Hematopoietic multipotent progenitor cell treated with erythropoietin and hydrocortisone succinate and interleukin-3 and kit ligand, for 17 days (in vitro differentiated cells): Measurements from ENCODE around the gene PIK3R2.
"Not testable (repeated sequence)": the region's sequence is repeated elsewhere in the genome, so short reads cannot be mapped to it uniquely, and the experiment has no call there.

Experiments
- DNase-seq: peaks from one replicate; pipeline ENCODE4 v3.0.0-alpha.2; 2015; ENCODE audit warnings: low spot score

Gene PIK3R2

DNA sequence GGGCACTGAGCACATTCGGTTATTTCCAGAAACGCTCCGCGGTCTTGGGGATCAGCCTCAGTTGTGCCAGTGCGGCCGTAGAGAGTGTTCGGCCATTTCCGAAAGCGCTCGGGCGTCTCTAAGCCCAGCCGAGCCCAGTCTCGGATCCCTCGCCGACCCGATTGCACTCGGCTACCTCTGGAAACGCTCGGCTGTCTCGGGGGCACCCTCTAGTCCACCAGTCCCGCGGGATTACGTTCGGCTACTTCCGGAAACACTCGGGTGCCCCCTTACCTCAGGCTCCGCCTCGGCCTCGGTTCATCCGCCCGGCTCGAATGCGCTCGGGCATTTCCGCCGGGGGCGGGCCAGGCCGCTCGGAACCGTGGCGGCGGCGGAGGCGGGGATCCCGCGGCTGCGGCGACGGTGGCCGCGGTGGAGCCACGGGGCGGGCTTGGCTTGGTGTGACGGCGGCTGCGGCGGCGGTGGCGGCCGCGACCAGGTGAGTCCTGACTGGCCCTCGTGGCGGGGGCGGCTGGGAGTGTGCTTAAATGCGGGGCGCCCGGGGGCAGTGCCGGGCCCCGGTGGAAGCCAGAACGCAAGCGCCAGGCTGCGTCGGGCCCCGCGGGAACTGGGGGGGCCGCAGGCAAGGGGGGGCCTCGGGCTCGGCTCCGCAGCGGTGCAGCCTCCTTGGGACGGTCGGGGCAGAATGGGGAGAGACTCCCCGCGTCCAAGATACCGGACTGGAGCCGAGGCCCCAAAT, at the start of gene PIK3R2:
Gene PIK3R2, plus strand, starts transcription at position 347 of the 739 bp plus-strand sequence. CDS start 2,717 bp downstream, outside the sequence.
- DNase-seq, result peak; percentile 96

DNA sequence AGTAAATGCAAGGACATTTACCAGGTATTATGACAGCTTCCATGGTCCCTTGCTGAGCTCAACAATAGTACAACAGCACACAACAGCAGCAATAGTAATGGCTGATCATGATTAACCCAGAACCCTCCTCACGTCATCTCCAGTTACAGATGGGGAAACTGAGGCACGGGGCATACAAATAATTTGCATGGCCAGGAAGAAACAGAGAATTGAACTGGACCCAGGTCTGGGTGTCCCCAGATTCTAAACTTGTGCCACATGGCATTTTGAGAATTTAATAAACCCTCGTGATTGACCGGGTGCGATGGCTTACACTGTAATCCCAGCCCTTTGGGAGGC, 48.2 kb upstream of the PIK3R2 start:
- DNase-seq, result no peak

- not testable (repeated sequence) for DNase-seq
These were observed 47.7 kb upstream of the PIK3R2 start for GRCh38 chr19:18105259-18105658.

DNA sequence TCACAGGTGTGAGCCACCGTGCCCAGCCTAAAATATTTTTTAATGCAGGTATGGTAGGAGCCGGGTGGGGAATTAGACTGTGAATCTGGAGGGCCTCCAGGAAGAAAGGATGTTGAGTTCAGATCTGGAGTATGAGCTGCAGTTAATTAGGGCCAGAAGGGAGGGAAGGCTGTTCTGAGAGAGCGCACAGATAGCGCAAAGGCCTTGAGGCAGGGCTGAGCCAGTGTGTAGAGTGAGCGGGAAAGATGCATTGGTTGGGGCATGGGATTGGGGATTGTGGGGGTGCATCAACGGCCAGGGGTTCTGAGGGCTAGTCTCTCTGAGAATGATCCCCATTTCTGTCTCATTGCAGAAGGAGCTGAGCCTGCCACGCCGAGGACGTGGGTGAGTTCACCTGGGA, 45.7 kb upstream of the PIK3R2 start:
- no peak for DNase-seq

- no peak for DNase-seq
These were observed 44.1 kb upstream of the PIK3R2 start for GRCh38 chr19:18108897-18109296.

GRCh38 chr19:18109341-18109732, 43.6 kb upstream of the PIK3R2 start:
- no peak for DNase-seq

- DNase-seq, result peak; percentile 40
These were observed 43.0 kb upstream of the PIK3R2 start for GRCh38 chr19:18109733-18110608.

DNA sequence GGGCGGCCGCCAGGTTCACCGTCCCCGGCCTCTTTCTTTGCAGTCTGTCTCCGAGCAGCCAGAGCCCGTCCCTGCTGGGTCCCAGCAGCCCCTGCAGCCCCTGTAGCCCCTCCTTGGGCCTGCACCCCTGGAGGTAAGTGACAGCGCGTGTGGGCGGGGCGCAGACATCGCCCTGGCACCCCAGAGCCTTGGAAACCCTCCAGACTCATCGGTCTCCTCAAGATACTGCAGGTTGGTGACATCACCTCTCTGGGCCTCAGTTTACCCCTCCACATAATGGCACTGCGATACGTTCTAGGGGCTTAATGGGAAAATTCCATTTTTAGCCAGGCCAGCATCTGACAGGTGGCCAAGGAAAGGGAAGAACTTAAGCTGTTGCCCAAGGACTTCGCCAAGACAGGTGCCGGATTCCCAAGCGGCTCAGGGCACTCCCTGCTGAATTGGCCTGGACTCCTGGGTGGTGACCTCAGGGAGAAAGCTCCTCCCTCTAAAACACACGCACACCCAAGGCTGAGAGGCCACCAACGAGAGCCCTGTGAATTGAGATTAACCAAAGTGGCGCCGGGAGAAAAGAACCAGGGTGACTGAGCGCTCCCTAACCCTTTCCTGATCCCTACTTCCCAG, 42.2 kb upstream of the PIK3R2 start:
- DNase-seq, result peak; percentile 40

DNA sequence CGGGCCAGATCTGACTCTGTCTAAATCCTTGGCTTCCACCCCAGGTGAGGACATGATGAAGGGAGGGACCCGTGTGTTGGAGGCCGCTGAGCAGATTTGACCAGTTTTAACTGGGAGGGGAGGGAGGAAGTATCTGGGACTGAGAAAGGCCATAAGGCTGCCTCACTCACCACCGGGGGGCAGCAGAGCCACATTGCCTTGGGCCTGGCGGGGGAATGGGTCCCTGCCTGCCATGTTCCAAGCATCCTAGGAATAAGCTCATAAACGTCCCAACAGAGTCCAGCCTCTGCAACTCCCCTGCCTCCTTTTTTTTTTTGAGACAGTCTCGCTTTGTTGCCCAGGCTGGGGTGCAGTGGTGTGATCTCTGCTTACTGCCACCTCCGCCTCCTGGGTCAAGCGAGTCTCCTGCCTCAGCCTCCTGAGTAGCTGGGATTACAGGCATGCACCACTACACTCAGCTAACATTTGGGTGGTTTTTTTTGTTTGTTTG, 39.9 kb upstream of the PIK3R2 start:
- DNase-seq, result peak; percentile 91

DNA sequence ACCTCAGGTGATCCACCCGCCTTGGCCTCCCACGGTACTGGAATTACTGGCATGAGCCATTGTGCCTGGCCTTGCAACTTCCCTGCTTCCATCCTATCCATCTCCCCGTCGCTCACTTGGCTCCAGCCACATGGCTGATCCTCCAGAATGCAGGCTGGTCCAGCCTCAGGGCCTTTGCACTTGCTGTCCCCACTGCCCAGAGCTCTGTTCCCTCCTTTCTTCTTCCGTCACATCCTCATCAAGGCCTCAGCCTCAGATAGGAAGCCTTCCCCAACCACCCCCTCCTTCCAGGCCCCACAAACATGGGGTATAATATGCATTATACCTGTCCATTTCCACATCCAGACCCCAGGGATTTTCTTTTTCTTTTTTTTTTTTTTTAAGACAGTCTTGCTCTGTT, 39.1 kb upstream of the PIK3R2 start:
- no peak for DNase-seq

GRCh38 chr19:18114483-18114882, 38.5 kb upstream of the PIK3R2 start:
- DNase-seq, result no peak

DNA sequence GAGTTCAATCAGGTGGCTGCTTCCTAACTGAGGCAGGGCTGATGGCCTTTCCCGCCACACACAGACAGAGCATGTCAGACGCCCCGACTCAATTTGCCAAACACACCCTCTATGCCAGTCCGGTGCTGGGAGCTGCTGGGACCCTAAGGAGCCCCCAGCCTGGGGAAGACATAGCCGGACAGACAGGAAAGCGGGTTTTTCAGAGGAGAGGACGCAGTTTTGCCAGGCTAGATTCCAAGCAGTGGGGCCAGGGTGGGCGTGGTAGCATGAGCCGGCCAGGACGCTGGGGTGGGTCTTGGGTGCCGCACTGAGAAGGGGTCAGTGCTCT, 35.6 kb upstream of the PIK3R2 start:
- no peak for DNase-seq

- DNase-seq, result peak; percentile 96
These were observed 35.1 kb upstream of the PIK3R2 start for GRCh38 chr19:18117692-18118378.

DNA sequence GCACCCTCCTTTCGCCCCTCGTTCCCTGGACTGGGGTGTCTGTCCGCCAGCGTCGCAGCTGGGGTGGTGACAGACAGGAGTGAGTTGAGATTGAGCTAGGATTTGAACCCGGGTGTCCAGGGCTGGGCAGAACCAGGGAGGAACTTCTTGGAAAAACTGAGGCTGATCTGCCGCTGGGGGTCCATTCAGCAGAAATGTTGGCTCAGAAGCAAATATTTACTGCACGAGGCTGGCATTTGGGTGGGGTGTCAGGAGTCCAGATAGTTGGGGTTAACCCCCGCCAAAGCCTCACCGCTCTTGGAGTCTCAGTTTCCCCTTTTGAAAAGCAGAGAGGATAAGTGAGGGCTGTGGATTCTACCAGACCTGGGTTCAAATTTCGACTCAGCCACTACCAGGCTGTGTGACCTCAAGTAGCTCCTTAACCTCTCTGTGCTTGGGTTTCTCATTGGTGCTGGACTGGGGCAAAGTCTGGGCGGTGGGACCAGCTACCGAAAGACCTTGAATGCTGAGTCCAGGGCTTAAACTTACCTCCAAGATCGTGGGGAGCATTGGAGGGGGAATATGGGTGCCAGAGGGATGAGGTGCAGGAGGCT, 34.4 kb upstream of the PIK3R2 start:
- no peak for DNase-seq

DNA sequence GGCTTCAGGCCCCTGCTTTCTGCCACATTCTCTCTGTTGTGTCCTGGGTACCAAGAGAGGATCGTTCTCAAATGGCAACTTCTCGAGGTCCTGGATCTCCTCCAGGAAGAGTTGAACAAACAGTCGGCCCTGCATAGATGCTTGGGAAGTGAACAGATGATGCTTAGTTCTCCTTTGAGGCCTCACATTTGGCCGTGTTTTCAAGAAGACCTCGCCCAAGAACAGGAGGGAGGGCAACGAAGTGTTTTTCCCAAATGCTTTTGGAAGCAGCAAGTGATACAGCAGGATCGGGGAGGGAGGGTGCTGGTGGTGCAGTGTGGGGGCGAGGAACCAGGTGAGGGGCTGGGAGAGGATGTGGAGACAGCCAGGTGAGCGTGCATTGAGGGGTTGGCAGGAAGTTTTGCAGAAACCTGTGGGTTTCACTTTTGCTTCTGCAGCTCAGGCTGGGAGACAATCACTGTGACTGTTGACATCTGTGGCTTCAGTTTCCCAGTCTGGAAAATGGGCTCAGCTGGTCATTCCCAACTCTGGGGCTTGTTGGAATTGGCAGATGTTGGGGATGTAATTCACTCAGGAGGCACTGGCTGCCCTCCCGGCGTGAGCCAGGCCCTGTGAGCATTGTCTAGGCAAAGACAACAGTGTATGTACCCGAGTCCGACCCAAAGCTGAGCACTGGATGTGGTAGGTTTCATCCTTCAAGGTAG, 33.8 kb upstream of the PIK3R2 start:
- DNase-seq, result no peak

- no peak for DNase-seq
These were observed 33.3 kb upstream of the PIK3R2 start for GRCh38 chr19:18119717-18120105.

- no peak for DNase-seq
These were observed 32.8 kb upstream of the PIK3R2 start for GRCh38 chr19:18120127-18120526.

GRCh38 chr19:18121166-18121565, 31.8 kb upstream of the PIK3R2 start:
- no peak for DNase-seq

- DNase-seq, result no peak
These were observed 30.5 kb upstream of the PIK3R2 start for GRCh38 chr19:18122424-18122823.

DNA sequence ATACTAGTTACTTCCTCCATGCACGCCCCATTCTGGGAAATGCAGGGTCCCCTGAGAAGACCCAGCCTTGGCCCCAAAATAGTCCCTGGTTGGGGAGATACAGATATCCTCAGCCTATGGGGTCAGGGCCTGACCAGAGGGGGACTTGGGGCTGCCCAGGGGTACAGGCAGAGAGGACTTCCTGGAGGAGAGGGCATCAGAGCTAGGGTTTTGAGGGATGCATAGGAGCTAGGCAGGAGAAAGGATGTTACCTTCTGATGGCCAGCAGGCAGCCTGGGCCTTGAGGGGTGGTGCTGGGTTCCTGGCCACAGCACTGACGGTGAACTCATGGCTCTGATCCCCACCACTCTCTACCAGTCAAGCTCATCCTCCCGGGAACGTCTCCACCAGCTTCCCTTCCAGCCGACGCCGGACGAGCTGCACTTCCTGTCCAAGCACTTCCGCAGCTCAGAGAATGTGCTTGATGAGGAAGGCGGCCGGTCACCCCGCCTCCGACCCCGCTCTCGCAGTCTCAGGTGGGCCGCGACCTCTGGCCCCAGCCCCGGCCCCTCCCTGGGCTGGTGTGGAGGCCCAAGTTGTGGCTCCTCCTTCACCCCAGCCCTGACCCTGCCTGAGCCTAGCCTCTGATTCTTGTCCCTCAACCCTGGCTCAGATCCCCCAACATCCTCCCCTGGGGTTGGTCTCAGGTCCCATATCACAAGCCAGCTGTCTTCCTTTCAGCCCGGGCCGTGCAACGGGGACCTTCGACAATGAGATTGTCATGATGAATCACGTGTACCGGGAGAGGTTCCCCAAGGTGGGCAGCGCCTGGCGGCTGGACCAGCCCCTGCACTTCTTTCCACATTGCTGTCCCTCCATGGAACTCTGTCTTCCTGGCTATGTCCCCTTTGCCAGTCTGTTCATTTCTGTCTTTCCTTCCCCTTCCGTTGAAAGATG, 29.8 kb upstream of the PIK3R2 start:
- DNase-seq, result no peak
